ENCODE data around the gene NCKAP5.

The NCKAP5 gene

DNA sequence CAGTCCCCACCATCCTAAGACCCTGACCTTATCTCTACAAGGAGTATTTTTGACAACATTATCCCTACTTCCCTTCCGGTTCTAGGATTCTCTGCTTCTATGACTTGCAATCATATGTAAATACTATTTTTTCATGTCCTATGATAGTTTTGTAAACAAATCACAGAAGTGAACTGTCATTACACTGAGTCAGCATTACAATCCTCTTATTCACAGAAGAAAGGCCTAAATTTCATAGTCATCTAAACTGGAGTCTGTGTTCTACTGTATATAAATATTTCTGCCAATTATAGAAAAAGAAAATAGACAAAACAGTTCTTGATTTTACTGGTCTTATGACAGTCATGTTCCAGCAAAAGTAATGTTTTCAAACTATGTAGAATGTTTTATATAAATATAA is 265.1 kb downstream of the NCKAP5 start:
- no peak overlapping the region for H3K4me2 ChIP-seq (ENCODE audit: insufficient read depth, low read length, poor library complexity, severe bottlenecking)
- peaks cover 0 to 19% of the 10 kb centered on the region in 2 donors for H3K9me3 ChIP-seq (replicated peaks in 1 of 2; ENCODE audit: control insufficient read depth in 2 of 2, insufficient read depth in 1 of 2, low read depth in 1 of 2, low read length in 2 of 2)
- no peak overlapping the region for H3K14ac ChIP-seq (ENCODE audit: low read length)
- no peak overlapping the region for H3K18ac ChIP-seq (ENCODE audit: low read length)
- H2BK15ac ChIP-seq (ENCODE audit: low read length), result no peak overlapping the region
- no peak overlapping the region for H3K27ac ChIP-seq (replicated peaks; ENCODE audit: low read length)
- no CpG with 5 or more reads among the region's 1 CpG for WGBS, 2 donors (ENCODE audit: extremely low coverage in 2 of 2, insufficient read length in 2 of 2, insufficient replicate concordance in 1 of 2)
- H3K4me3 ChIP-seq (ENCODE audit: low read length in 2 of 2), result no peak overlapping the region
- H2AFZ ChIP-seq (ENCODE audit: low read length), result no peak overlapping the region
- no peak overlapping the region for H3K9ac ChIP-seq (ENCODE audit: low read depth, low read length, poor library complexity)
- H3K4ac ChIP-seq (ENCODE audit: low read length), result no peak overlapping the region
- no peak for DNase-seq (ENCODE audit: low spot score)
- no peak overlapping the region for H2AK5ac ChIP-seq (ENCODE audit: low read depth, low read length)
- H3K4me1 ChIP-seq (ENCODE audit: control insufficient read depth in 2 of 2, insufficient read depth in 1 of 2, low read depth in 1 of 2, low read length in 2 of 2), result no peaks in the 10 kb centered on the region
- no peak overlapping the region for H2BK120ac ChIP-seq (ENCODE audit: low read depth, low read length)
- no peak overlapping the region for H2BK12ac ChIP-seq (ENCODE audit: low read length)
- H2BK5ac ChIP-seq (ENCODE audit: low read length), result no peak overlapping the region
- peaks cover 0 to 56% of the 10 kb centered on the region in 2 donors for H3K36me3 ChIP-seq (replicated peaks in 1 of 2; ENCODE audit: control insufficient read depth in 2 of 2, insufficient read depth in 2 of 2, low read length in 2 of 2)
- H3K23ac ChIP-seq (ENCODE audit: low read depth, low read length, poor library complexity), result no peak overlapping the region
- no peaks in the 10 kb centered on the region for H3K79me1 ChIP-seq (ENCODE audit: low read depth, low read length)
- H4K91ac ChIP-seq (ENCODE audit: low read depth, low read length, poor library complexity), result no peak overlapping the region
- no peaks in the 10 kb centered on the region for H3K27me3 ChIP-seq (ENCODE audit: control insufficient read depth in 3 of 3, insufficient read depth in 3 of 3, low read depth in 1 of 3, low read length in 3 of 3)
- H4K8ac ChIP-seq (ENCODE audit: low read depth, low read length), result no peak overlapping the region

DNA sequence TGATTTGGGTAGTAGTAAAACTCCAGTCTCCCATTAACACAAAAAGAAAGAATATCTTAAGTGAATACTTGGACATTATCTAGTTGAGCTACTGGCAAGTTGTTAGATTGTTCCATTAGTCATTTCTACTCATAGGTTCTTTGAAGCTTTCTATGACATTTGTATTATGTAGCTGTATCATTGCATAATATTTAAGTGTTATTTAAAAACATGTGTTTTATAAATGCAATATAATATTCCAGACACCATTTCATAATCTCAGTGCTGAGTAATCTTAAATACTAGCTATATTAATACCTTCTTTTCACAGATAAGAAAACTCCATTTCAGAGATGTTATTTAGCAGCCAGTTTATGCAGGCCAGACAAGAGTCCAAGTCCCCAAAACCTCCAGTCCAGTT is 271.9 kb downstream of the NCKAP5 start:
- peaks cover 0 to 50% of the 10 kb centered on the region in 2 donors for H3K36me3 ChIP-seq (replicated peaks in 1 of 2; ENCODE audit: control insufficient read depth in 2 of 2, insufficient read depth in 2 of 2, low read length in 2 of 2)
- no peak overlapping the region for H2AK5ac ChIP-seq (ENCODE audit: low read depth, low read length)
- H3K23ac ChIP-seq (ENCODE audit: low read depth, low read length, poor library complexity), result no peak overlapping the region
- DNase-seq (ENCODE audit: low spot score), result no peak
- H3K4me1 ChIP-seq (ENCODE audit: control insufficient read depth in 2 of 2, insufficient read depth in 1 of 2, low read depth in 1 of 2, low read length in 2 of 2), result peaks cover 0 to 7% of the 10 kb centered on the region in 2 donors
- H2BK5ac ChIP-seq (ENCODE audit: low read length), result no peak overlapping the region
- H3K4me2 ChIP-seq (ENCODE audit: insufficient read depth, low read length, poor library complexity, severe bottlenecking), result no peak overlapping the region
- H2BK120ac ChIP-seq (ENCODE audit: low read depth, low read length), result no peak overlapping the region
- H3K4me3 ChIP-seq (ENCODE audit: low read length in 2 of 2), result no peak overlapping the region
- no peak overlapping the region for H2BK12ac ChIP-seq (ENCODE audit: low read length)
- H3K14ac ChIP-seq (ENCODE audit: low read length), result no peak overlapping the region
- no peak overlapping the region for H3K27ac ChIP-seq (replicated peaks; ENCODE audit: low read length)
- H2BK15ac ChIP-seq (ENCODE audit: low read length), result no peak overlapping the region
- peaks cover 0 to 13% of the 10 kb centered on the region in 2 donors for H3K9me3 ChIP-seq (replicated peaks in 1 of 2; ENCODE audit: control insufficient read depth in 2 of 2, insufficient read depth in 1 of 2, low read depth in 1 of 2, low read length in 2 of 2)
- no peak overlapping the region for H3K18ac ChIP-seq (ENCODE audit: low read length)
- no peak overlapping the region for H4K8ac ChIP-seq (ENCODE audit: low read depth, low read length)
- no peaks in the 10 kb centered on the region for H3K27me3 ChIP-seq (ENCODE audit: control insufficient read depth in 3 of 3, insufficient read depth in 3 of 3, low read depth in 1 of 3, low read length in 3 of 3)
- no peak overlapping the region for H3K9ac ChIP-seq (ENCODE audit: low read depth, low read length, poor library complexity)
- H2AFZ ChIP-seq (ENCODE audit: low read length), result no peak overlapping the region
- no peak overlapping the region for H4K91ac ChIP-seq (ENCODE audit: low read depth, low read length, poor library complexity)
- no peaks in the 10 kb centered on the region for H3K79me1 ChIP-seq (ENCODE audit: low read depth, low read length)
- no peak overlapping the region for H3K4ac ChIP-seq (ENCODE audit: low read length)

DNA sequence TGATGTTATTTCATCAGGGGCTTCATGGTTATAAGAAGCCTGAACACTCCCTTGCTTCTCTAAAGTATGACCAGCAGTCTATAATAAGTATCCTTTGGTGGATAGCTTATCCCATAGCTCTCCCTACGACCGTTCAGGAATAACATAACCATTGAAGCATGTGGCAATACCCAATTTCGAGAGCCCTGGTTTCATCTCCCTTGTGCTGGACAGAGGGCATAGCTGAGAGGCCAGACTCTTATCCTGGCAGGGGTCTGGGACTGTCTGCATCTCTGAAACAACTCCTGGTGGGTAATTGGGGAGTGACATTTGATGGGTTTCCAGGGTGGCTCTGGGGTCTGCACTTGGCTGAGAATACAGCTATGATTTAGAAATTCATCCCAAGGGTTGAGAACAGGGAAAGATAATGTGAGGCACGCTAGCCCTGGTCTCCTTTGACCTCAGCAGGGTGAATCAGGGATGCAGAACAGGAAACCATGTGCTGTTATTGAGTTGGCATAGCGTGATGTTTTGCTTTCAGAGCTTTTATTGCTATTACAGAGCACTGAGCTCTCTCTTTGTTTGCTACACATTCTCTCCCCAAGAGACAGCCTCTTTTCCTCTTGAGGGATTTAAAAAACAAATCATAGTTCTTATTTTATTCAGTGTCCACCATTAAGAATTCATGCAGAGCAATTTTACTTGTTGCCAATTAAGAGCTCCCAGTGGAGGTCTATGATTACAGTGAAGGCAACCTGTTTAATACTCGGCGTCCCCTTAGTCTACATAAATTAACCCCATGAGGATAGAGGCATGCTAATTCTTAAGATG is 274.5 kb downstream of the NCKAP5 start:
- Histone ChIP-seq H3K4ac (ENCODE audit: low read length) (no peak overlapping the region), H3K36me3 (replicated peaks in 1 of 2; ENCODE audit: control insufficient read depth in 2 of 2, insufficient read depth in 2 of 2, low read length in 2 of 2) (peaks cover 0 to 58% of the 10 kb centered on the region in 2 donors), H2BK5ac (ENCODE audit: low read length) (no peak overlapping the region), H2BK120ac (ENCODE audit: low read depth, low read length) (no peak overlapping the region), H2BK15ac (ENCODE audit: low read length) (no peak overlapping the region), H3K4me2 (ENCODE audit: insufficient read depth, low read length, poor library complexity, severe bottlenecking) (no peak overlapping the region), H3K4me3 (ENCODE audit: low read length in 2 of 2) (no peak overlapping the region), H3K23ac (ENCODE audit: low read depth, low read length, poor library complexity) (no peak overlapping the region), H3K27me3 (ENCODE audit: control insufficient read depth in 3 of 3, insufficient read depth in 3 of 3, low read depth in 1 of 3, low read length in 3 of 3) (no peaks in the 10 kb centered on the region), H3K4me1 (ENCODE audit: control insufficient read depth in 2 of 2, insufficient read depth in 1 of 2, low read depth in 1 of 2, low read length in 2 of 2) (peaks cover 0 to 7% of the 10 kb centered on the region in 2 donors), H3K18ac (ENCODE audit: low read length) (no peak overlapping the region), H4K91ac (ENCODE audit: low read depth, low read length, poor library complexity) (no peak overlapping the region), H2BK12ac (ENCODE audit: low read length) (no peak overlapping the region), H4K8ac (ENCODE audit: low read depth, low read length) (no peak overlapping the region), H3K27ac (replicated peaks; ENCODE audit: low read length) (no peak overlapping the region), H3K79me1 (ENCODE audit: low read depth, low read length) (no peaks in the 10 kb centered on the region), H3K14ac (ENCODE audit: low read length) (no peak overlapping the region), H3K9ac (ENCODE audit: low read depth, low read length, poor library complexity) (no peak overlapping the region), H3K9me3 (replicated peaks in 1 of 2; ENCODE audit: control insufficient read depth in 2 of 2, insufficient read depth in 1 of 2, low read depth in 1 of 2, low read length in 2 of 2) (peaks cover 0 to 8% of the 10 kb centered on the region in 2 donors), H2AK5ac (ENCODE audit: low read depth, low read length) (no peak overlapping the region), H2AFZ (ENCODE audit: low read length) (no peak overlapping the region)
- no peak for DNase-seq (ENCODE audit: low spot score)
- no CpG with 5 or more reads among the region's 7 CpGs for WGBS, 2 donors (ENCODE audit: extremely low coverage in 2 of 2, insufficient read length in 2 of 2, insufficient replicate concordance in 1 of 2)

DNA sequence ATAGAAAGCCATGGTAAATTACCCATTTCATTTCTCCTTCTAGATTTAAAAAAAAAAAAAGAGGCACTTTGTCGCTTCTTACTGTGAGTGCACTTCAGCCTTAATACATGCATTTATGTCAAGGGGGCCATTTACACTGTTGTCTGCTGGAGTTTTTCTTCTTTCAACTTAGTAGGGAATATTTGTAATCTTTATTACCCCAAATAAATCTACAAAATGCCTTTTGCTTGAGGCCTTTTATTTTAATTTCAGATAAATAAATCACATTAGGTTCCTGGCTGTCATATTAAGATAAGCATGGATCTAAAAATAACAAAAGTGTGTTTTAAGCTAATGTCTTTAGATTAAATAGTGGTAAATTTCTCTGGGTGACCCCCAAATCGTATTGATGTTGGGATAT is 276.0 kb downstream of the NCKAP5 start:
- no peak overlapping the region for H2BK5ac ChIP-seq (ENCODE audit: low read length)
- H2BK15ac ChIP-seq (ENCODE audit: low read length), result no peak overlapping the region
- H3K27ac ChIP-seq (replicated peaks; ENCODE audit: low read length), result no peak overlapping the region
- H4K8ac ChIP-seq (ENCODE audit: low read depth, low read length), result no peak overlapping the region
- H3K14ac ChIP-seq (ENCODE audit: low read length), result no peak overlapping the region
- WGBS, 2 donors (ENCODE audit: extremely low coverage in 2 of 2, insufficient read length in 2 of 2, insufficient replicate concordance in 1 of 2), result no CpG with 5 or more reads among the region's 2 CpGs
- H3K4me3 ChIP-seq (ENCODE audit: low read length in 2 of 2), result no peak overlapping the region
- no peak overlapping the region for H2AFZ ChIP-seq (ENCODE audit: low read length)
- H3K4me2 ChIP-seq (ENCODE audit: insufficient read depth, low read length, poor library complexity, severe bottlenecking), result no peak overlapping the region
- no peak overlapping the region for H3K23ac ChIP-seq (ENCODE audit: low read depth, low read length, poor library complexity)
- H3K79me1 ChIP-seq (ENCODE audit: low read depth, low read length), result no peaks in the 10 kb centered on the region
- H2BK12ac ChIP-seq (ENCODE audit: low read length), result no peak overlapping the region
- no peak overlapping the region for H2AK5ac ChIP-seq (ENCODE audit: low read depth, low read length)
- H3K27me3 ChIP-seq (ENCODE audit: control insufficient read depth in 3 of 3, insufficient read depth in 3 of 3, low read depth in 1 of 3, low read length in 3 of 3), result no peaks in the 10 kb centered on the region
- H3K36me3 ChIP-seq (replicated peaks in 1 of 2; ENCODE audit: control insufficient read depth in 2 of 2, insufficient read depth in 2 of 2, low read length in 2 of 2), result peaks cover 0 to 43% of the 10 kb centered on the region in 2 donors
- no peak overlapping the region for H2BK120ac ChIP-seq (ENCODE audit: low read depth, low read length)
- no peak overlapping the region for H3K18ac ChIP-seq (ENCODE audit: low read length)
- peaks cover 0 to 3% of the 10 kb centered on the region in 2 donors for H3K9me3 ChIP-seq (replicated peaks in 1 of 2; ENCODE audit: control insufficient read depth in 2 of 2, insufficient read depth in 1 of 2, low read depth in 1 of 2, low read length in 2 of 2)
- H3K4ac ChIP-seq (ENCODE audit: low read length), result no peak overlapping the region
- H3K9ac ChIP-seq (ENCODE audit: low read depth, low read length, poor library complexity), result no peak overlapping the region
- no peak overlapping the region for H4K91ac ChIP-seq (ENCODE audit: low read depth, low read length, poor library complexity)
- peaks cover 0 to 7% of the 10 kb centered on the region in 2 donors for H3K4me1 ChIP-seq (ENCODE audit: control insufficient read depth in 2 of 2, insufficient read depth in 1 of 2, low read depth in 1 of 2, low read length in 2 of 2)
- DNase-seq (ENCODE audit: low spot score), result no peak
